GM19468 (cell line): ENCODE measurements around the gene NOTUM.
"Not testable (repeated sequence)": the region's sequence is repeated elsewhere in the genome, so short reads cannot be mapped to it uniquely, and the experiment has no call there.

Experiments
- ATAC-seq: cut with Tn5 transposase; IDR thresholded peaks from one replicate; pipeline ENCODE4 v1.9.1; 2021; ENCODE audit warnings: mild to moderate bottlenecking, moderate library complexity, moderate number of reproducible peaks; ENCODE audit not compliant: unreplicated experiment; ENCODE audit errors: extremely low read depth

The NOTUM gene

DNA sequence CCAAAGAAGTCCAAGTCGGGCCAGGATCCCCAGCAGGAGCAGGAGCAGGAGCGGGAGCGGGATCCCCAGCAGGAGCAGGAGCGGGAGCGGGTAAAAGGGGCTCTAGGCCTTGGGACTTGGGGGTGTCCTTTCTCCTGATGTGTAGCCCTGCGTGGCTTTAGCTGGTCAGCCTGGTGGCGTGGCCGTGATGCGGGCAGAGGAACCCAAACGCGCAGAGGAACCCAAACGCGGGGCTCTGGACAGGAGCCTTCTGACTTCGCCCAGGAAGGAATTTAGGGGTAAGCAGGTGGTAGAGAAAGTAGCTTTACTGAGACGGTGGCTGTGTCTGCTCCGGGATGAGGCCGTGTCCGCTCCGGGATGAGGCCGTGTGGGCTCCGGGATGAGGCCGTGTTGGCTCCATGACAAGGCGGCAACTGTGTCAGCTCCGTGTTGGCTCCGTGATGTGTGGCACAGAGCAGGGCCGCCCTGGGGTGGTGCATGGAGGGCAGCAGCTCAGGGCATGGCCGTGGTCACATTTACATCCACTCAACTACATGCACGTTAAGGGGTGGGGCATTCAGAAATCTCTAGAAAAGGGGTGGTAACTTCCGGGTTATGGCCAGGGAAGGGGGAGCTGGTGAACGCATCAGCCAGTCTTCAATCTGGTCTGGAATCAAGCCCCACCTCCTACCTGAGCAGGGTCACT, 35.9 kb upstream of the NOTUM start:
- ATAC-seq, result no peak

- no peak for ATAC-seq
These were observed 35.3 kb upstream of the NOTUM start for GRCh38 chr17:81996232-81996756.

GRCh38 chr17:81995463-81996231, 34.7 kb upstream of the NOTUM start:
- ATAC-seq, result no peak

DNA sequence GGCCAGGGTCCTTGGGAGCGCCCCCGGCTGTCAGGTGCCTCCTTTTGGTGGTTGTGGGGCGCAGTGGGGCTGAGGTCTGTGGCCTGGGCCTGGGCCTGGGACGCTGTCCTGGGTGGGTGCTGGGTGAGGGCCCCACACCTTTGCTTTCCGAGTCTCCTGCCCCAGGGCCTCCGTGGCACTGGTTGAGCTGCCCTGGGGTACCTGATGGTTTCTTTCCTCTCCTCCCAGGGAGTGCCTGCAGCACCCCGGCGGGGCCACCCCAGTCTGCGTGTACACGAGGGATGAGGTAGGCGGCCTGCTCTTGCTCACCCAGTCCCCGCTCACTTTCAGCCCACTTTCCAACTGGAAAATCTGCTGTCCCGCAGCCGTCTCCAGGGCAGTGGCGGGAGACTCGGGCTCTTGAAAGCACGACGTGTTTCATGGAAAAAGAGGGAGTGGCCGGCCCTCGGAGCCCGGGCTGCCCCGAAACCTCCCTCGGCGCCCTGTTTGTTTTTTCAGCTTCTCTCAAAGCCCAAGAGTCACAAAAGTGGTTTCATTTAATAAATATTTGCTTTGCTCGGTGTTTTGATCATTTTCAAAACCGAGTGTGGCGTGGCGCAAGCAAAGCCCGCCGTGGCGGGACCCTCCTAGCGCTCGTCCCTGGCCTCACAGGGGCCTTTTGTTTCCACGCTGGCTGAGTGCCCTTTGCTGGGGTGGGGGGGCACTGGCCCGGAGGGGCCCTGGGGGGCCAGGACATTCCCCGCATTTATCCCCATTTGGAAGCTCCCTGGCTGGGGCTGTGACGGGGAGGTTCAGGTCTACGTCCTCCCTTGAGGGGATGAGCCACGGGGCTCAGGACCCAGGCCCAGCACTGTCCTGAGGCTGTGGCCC, 33.8 kb upstream of the NOTUM start:
- no peak for ATAC-seq

- ATAC-seq, result no peak
These were observed 33.0 kb upstream of the NOTUM start for GRCh38 chr17:81993729-81994592.

- no peak for ATAC-seq
These were observed 31.5 kb upstream of the NOTUM start for GRCh38 chr17:81992306-81993102.

- ATAC-seq, result no peak
These were observed 30.8 kb upstream of the NOTUM start for GRCh38 chr17:81991684-81992305.

- no peak for ATAC-seq
These were observed 30.1 kb upstream of the NOTUM start for GRCh38 chr17:81990836-81991683.

DNA sequence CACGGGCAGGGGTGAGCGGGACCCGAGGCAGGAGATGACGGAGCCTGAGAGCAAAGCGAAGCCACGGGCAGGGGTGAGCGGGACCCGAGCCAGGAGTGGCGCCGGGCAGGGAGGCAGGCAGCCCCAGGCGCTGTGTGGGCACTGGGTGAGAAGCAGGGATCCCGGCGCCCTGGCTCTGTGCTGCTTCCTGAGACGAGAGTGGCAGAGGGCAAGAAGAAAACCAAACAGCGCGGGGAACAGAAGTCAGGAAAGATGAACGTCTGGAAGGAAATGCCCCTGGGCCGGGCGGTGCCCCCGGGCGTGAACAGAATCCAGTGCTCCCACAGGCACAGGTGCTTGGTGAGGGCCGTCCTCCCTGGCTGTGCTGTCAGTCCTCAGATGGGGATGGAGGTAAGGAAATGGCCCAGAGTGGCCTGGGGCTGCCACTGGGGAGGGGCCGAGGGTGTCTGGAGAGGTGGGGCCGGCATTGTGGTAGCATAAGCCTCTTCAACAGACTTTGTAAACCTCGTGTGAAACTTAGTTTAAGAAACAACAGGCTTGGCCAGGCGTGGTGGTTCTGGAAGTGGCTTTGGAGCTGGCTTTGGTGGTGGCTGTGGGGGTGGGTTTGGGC, 26.3 kb upstream of the NOTUM start:
- no peak for ATAC-seq

GRCh38 chr17:81986606-81987005, 25.6 kb upstream of the NOTUM start:
- no peak for ATAC-seq

GRCh38 chr17:81984773-81985410, 23.9 kb upstream of the NOTUM start:
- ATAC-seq, result no peak

DNA sequence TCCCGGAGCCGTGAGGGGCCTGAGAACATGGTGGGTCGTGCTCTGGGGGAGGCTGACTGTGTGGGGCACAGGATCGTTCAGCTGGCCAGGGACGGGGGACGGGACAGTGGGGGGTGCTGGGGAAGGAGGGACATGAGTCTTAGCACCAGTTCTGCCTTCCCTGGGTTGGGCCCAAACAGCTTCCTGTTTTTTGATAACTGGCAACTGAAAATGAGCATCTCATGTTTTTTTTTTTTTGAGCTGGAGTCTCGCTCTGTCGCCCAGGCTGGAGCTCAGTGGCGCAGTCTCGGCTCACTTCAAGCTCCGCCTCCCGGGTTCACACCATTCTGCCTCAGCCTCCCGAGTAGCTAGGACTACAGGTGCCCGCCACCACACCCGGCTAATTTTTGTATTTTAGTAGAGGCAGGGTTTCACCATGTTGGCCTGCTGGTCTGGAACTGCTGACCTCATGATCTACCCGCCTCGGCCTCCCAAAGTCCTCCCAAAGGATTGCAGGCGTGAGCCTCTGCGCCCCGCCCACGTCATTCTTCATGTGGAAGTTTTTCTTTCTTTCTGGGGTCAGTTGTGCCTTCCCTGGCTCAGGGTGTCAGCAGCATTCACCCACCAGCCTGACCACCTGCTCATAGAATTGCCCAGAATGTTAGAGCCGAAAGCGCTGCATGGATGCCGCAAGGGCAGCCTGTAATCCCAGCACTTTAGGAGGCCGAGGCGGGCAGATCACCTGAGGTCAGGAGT, 22.8 kb upstream of the NOTUM start:
- ATAC-seq, result no peak

- ATAC-seq, result no peak
These were observed 22.1 kb upstream of the NOTUM start for GRCh38 chr17:81983011-81983638.

DNA sequence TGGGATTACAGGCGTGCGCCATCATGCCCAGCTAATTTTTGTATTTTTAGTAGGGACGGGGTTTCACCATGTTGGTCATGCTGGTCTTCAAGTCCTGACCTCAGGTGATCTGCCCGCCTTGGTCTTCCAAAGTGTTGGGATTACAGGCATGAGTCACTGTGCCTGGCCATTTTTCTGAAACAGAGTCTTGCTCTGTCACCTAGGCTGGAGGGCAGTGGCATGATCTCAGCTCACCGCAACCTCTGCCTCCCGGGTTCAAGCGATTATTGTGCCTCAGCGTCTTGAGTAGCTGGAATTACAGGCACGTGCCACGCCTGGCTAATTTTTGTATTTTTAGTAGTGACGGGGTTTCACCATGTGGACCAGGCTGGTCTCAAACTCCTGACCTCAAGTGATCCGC, 20.5 kb upstream of the NOTUM start:
- ATAC-seq, result not testable (repeated sequence)

DNA sequence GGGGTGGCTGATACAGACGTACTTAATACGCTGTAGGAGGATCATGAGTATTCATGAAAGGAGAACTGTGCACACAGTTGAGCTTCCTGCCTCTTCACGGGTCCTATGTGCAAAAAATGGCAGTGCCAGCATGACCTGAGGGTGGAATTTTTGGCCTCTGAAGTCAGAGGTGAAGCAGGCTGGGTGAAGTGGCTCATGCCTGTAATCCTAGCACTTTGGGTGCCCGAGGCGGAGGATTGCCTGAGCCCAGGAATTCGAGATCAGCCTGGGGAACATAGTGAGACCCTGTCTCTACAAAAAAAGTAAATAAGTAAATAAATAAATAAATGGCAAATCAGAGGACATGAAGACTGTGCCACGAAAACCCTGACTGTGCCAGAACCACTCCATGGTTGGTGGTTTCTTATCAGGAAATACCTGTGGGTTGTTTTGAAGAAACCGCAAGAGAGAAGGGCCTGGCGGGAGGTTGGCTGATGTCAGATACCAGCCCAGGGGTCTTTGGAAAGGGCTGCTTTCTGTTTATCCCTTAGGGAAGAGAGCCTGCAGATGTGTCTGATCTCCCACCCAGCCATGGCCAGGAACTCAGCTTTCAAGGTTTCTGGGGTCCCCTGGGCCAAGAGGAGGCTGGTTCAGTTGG, 19.8 kb upstream of the NOTUM start:
- no peak for ATAC-seq
